Esophagus mucosa (tissue), 1 donor: ENCODE measurements around the gene ARL15. TPM values are rescaled to one million over a fixed set of nuclear protein-coding genes. Genes with fewer than 3 reads are reported as not detected.
"Not testable (repeated sequence)": the region's sequence is repeated elsewhere in the genome, so short reads cannot be mapped to it uniquely, and the experiment has no call there.

Experiments
- ATAC-seq: fragments of 200-7000 bp; cut with Tn5 transposase; one replicate; pipeline ENCODE4 v1.9.1; 2020
- total RNA-seq: library from RNA; stranded (reverse); gene quantifications from one replicate; pipeline ENCODE4 v1.2.4, GENCODE V29; 2023
- donor health status: DM: yes; HTN: yes; CAD: no.

Gene ARL15
- total RNA-seq, 1 donor from 2014 or later = 10.1 TPM

DNA sequence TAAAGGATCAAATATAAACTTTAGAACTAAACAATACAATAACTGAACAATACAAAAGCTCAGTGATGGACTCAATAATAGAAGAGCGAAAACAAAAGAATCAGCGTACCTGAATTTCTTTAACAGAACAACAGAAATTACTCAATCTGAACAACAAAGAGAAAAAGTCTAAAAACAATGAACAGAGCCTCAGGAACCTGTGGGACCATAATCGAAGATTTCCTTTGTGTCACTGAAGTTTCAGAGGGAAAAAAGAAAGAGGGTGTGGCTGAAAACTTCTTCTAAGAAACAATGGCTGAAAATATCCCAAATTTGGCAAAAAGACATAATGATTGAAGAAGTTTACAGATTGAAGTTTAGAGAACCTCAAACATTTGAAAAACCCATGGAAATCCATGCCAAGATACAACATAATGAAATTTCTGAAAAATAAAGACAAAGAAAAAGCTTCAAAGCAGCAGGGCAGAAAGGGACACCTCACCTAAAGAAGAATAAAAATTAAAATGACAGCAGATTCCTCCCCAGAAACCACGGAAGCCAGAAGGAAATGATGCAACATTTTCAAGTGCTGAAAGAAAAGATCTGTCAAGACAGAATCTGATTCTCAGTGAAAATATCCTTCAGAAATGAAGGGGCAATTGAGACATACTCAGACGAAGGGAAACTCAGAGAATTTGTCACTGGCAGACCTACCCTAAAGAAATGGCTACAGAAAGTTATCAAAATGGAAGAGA is 288.8 kb downstream of the ARL15 start:
- no peak for ATAC-seq

DNA sequence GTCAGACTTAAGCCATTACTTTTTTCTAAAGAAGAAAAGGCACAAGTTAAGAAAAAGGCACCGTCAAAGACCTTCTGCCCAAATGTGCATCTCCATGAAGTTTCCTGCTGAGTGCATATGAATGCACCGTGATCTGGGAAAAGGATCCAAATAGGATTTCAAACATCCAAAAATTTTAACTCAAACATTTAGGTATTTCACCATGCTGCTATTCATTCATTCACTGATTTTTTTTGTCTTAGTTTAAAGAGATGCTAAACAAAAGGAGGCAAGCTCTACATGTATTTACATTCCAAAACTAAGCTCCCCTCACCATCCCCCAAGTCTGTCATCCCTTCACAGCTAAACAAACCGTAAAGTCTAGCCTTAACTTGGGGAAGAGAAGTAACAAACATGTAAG is 291.9 kb downstream of the ARL15 start:
- ATAC-seq = no peak

DNA sequence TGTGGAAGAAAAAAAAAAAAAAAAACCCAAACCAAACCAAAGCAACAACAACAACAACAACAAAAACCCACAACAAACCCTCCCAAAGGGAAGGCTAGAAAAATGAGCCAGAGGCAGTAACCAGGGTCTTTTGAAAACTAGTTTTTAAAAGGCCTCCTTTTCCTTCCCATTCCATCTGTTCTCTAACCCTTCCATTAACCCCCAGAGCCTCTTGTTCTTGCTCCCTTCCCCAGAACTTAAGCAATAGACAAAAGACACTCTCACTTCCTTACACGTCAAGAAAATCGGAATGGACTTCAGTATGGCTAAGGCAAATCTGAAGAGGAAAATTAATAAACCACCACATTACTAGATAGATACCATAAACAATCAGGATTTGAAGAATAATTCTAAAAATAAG is 292.8 kb downstream of the ARL15 start:
- no peak for ATAC-seq

DNA sequence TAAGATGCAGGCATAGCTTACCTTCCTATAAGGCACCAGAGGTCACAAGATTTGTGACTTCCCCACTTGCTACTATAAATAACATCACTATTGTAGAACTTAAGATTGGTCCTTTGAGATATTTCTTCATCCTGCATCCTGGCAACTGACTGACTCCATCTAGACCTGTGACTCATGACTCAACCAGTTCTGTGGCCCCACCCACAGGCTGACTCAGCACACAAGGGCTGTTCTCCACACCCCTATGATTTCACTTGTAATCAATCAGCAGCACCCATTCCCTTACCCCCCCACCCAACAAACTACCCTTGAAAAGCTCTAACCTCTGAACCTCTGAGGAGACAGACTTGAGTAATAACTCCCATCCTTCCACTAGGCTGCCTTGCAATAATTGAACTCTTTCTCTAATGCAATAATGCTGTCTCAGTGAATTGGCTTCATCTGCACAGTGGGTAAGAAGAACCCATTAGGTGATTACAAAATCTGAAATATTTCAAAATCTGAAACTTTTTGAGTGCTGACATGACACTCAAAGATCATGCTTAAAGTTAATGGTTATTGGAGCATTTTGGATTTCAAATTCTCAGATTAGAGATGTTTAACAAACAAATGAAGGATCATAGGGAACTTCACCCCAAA is 296.7 kb downstream of the ARL15 start:
- ATAC-seq = peak; percentile 98

DNA sequence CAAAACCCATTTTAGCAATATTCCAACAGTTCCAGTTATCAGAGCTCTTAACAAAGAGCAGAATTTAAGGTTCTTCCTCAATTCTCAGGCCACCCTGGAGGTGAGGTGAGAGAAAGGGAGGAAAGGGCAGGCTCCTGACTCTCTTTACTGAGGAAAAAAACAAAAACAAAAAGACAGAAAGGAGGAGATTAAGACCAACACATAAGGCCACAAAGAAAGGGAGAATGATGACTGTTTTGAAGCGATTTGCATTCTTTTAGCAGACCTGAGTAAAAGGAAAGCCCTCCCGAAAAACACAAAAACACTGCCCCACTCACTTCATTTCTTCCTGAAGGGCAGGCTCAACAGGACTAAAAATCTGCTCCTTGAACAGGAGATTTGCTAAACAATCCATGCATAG is 300.5 kb downstream of the ARL15 start:
- no peak for ATAC-seq

DNA sequence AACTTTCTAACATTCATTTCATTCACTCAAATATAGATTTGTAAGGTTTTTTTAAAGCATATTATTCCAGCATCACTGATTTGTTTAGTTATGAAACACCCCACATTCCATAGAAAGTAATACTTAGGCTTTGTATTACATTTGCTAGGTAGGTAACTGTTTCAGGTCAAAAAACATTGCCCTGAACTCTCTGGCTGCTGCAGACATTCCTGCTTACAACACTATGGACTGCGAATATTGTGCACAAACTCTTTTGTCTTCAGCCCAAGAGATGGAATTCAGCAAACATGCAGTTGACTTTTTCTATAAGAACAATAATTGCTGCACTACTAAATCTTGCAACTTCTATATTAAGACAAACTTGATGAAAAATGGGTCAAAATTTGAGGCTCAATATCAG is 301.0 kb downstream of the ARL15 start:
- no peak for ATAC-seq

DNA sequence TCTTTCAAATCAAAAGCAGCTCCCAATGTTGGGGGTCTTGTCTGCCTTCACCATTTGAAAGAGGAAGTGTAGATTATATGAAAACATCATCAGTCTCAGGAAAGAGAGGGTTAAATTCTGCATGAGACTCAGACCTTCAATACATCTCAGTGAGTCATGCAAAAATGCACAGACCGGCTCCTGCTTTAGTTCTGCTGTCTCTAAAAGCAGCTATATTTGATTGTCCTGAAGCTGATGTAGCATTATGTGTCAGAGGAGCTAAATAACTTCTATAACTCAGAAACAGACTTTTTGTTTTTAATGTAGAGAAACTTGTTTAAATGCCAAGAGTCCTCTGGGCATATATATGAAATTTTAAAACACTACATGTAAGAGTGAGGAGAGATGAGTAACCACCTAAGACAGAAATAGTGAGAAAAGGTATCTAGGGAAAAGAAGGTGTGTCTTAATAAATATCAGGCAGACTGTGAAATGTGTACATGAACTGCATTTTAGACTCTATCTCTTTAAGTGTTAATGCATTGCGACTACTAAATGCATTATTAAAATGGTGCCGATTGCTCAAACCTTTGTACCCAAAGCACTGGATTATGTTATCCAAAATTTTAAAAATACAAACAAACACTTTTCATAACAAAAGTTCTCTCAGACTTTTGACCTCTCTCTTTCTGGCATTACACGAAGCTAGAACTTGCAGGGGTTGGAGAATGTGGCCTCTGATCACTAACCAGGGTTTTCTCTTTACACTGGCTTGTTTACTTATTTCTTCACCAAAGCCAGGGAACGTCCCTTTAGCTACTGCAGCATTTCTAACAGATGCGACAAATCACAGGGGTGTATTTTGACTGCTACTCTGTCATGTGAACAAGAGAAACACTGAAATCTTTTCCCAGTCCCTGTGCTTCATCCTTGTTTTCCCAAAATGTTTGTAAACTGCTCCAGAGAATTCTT is 302.3 kb downstream of the ARL15 start:
- peak; percentile 77 for ATAC-seq

DNA sequence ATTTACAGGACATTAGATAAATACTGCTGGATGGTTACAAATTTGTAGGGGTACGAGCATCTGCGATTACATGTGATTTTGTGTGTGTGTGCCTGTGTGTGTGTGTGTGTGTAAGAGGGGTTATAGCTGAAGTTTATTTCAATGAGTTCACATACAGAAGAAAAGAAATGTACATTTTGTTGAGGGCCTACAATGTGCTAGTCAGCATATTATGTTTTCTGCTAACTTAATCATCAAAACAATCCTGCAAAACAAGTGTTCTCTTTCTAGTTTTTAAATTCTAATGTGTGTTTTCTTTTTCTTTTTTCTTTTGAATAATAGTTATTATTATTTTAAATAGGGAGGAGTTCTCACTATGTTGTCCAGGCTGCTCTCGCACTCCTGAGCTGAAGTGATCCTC is 305.7 kb downstream of the ARL15 start:
- ATAC-seq = no peak

DNA sequence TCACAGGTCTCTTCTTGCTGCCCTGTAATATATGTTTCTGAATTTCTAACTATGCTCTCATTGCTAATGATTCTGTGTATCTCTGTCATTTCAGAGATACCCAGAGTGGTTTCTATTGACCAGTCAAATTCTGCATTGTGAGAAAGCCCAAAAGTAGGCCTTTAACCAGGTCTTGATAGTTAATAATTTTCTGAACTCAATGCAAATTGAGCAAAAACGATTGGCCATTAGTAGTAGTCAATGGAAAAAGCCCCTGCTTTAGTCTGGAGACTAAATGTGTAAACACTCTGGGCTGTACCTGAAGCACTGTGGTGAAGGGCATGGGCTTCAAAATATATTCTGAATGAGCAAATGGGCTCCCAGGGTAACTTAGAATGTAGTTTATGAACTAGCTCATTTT is 307.6 kb downstream of the ARL15 start:
- ATAC-seq = no peak

DNA sequence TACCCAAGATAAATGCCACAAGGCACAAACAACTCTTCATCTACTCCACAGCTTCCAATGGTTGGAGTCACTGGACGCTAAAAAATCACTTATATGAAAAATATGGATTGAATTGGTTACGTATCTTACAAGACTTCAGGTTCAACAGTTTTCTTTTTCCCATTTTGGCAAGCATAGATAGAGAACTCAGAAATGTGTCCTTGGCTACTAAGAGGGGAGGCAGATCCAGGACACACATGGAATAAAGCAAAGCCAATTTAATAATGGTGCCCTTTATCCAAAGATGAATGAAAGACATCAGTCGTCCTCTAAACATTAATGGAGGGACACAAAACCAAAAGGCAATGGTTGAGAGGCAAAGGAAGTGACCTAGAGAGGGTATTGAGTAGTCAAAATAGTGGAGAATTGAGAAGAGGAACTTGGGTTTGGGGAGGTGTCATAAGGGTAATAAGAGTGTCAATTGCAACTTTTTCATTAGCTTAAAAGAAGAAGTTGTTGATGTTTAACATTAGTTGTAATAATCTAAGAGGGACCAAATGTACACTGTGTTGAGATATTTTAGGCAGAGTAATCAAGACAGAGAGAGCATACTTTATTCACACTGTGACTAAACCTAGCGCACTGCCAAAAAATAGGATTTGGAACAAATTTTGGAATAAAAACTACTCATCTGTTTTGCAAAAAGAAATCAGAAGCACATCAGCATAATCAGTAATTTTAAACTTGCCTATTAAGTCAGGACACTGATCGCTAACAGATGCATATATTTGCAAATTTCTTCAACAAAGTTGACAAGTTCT is 308.2 kb downstream of the ARL15 start:
- ATAC-seq = no peak

DNA sequence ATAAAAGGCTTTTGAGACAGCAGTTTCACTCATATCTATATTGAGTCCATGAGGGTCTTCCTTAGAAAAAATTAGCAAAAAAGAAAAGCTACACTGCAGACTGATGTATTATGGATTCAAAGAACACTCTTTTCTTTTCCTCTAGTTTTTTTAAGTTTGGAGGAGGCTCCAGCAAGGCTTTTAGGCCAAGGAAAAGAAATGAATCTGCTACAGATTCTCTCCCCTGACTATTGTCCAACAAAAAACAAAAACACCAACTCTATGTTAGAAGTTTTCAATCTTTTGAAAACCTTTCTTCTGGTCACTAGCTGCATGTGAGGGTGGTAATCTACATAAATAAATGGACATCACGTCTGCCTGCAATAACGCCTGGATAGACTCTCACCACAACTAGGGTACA is 310.4 kb downstream of the ARL15 start:
- ATAC-seq = no peak

DNA sequence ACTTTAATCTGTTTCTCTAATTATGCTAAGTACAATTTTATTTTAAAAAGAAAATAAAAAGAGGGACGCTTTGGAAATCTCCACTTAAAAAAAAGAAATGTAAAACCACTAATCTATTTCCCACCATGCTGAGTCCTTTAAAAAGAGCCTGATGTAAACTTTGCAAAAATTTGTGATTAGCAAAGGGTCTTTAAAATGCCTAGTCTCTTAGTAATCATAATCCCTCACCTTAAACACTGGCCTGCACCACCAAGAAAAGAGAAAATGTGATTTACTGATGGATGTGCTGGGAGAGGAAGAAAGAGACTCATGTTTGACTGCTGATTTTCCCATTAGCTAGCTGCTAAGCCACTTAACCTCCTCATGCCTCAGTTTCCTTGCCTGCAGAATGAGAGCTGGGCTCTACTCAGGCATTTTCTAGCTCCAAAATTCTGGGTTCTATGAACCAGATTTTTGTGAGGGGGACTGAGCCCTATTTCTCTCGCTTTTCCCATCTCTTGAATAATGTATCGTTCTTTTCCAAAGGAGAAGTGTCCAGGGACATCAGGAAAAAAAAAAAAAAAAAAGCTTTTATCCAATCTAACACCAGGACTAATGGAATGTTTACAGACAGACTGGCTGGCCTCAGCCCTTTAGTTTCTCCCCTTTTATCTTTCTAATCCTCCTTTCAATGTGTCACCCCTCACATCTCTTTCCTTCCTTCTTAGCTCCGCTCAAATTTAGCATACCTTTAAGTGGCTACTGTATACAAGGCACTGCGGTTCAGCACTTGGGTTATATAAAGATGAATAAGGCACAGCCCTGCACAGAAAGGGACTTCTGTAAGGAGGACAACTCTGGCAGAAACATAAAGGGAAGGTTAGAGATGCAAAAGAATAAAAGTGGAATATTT is 312.4 kb downstream of the ARL15 start:
- ATAC-seq = no peak

DNA sequence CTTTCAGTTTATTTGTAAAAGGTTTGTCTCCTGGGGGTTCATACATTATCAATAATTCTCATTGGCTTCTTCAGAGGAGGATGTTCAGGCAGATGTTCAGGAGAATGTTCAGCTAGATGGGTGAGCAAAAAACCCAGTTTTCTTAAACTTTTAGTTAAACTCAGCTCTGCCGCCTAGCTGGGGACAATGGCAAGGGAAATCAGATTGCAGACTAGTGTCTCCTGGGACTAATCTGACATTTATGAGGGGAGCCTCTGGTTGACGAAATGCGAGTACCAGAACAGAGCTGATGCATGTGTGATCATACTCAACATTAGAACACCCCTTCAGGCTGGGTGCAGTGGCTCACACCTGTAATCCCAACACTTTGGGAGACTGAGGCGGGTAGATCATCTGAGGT is 314.4 kb downstream of the ARL15 start:
- no peak for ATAC-seq

DNA sequence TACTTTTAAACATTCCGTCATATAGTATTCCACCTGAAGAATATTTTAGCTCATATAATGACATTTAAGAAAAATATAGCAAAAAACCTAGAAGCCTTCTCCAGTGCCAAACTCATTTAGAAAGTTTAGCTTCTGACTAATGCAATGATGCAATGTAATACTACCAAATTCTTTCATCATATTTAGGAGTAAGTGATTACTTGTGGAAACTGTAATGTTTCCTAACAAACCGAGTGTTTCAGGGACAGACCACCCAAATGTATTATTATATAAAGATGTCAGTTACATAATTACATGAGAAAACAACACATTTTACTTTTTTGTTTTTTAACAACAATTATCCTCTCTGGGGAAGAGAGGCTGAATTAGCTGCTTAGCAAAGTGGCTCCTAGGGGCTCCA is 316.2 kb downstream of the ARL15 start:
- ATAC-seq = no peak

DNA sequence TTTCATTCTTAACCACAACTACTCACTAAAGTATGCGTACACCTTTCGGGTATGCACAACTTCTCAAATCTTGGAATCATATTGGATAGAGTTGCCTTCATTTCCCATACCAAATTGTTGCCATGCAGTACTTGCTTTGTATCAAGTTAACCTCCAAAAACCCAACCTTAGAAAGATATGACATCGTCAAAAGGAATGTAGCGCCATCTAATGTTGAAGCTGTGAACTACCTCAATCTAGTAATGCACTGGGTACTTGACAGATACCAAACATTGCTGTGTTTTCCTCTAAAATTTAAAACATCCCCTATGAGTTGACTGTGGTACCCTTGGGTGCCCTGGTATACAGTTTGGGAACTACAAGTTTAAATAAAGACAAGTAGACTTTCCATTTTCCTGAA is 318.4 kb downstream of the ARL15 start:
- no peak for ATAC-seq

DNA sequence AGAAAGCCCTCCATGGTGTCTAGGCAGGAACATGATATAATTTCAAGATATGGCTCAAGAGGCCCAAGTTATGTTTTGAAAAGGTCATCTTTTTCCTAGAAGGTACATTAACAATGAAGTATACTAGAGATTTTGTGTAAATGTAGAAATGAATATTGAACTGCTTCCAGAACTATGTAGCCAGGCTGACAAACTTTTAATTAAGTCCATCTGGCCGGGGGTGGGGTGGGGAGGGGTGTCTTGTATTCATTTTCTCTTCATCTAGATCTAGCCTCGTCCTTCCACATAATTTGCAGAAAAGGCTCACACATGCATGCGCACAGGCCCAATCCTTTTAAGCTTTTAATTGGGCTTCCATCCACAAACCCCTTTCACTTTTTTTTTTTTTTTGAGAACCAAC is 323.3 kb downstream of the ARL15 start:
- no peak for ATAC-seq

DNA sequence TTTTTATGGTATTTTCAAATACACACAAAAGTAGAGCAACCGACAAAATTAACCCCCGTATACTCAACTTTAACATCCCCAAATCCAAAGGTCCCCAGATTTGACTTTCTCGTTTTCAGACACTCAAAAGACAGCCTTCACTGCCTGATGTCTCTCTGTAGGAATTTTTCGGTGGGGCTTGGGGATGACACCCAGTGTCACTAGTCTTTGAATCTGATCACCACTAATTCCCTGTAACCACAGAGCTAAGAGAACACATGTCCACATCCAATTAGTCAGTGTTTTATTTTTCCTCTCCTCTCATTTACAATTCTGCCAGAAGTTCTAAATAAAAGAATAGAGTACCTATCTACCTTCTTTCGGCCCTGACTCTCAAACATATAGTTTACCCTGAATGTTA is 324.6 kb downstream of the ARL15 start:
- no peak for ATAC-seq

DNA sequence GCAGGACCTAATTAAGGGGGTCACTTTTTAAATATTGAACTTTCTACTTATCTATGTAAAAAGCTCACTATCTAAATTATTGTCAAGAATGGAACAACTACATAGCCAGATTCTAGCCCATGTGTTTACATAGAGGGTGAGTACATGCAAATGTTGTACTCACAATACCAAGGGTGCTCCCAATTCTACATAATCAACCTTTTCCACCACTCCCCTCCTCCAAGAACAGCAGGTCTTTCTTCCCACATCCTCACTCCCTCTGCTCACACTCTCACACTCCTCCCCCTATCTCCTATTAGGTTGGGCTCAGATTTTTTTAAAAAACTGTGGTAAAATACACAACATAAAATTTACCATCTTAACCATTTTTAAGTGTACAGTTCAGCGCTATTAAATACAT is 325.4 kb downstream of the ARL15 start:
- no peak for ATAC-seq

DNA sequence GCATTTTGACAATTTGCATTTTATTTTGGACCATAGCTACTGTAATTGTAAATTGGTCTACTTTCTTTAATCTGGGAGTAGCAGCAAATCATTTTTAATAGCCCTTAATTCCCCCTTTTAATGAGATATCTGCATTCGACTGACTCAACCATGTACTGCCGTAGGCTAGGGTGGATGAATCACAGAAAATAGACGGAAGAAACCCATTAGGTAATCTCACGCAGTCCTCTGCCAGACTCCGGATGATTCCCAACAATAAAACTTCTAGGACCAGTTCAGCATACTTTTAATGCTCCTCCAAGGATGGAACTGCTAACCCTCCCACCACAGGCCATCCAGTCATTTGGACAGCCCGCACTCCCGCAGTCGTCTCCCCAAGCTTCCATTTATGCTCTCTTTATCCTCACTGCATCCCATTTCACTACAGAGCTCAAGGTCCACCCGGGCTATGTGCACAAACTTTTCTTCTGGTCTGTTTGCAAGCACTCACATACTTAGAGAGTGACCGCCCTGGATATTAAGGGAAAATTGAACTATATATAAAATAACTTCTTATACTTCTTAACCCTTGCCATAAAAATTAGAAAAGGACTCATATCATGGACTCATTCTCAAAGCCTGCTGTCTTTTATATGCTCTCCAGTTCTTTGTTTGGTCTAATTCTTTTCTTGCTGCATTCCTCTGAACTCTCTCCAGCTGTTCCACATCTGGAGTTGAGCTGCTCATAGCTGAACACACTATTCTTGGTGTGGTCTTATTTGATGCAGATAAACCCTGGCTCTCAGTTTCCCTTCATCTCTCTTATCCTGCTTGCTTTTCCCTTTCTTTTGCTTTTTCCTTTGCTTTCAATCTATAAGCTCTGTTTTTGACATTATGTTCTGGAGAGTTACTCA is 326.6 kb downstream of the ARL15 start:
- peak; percentile 83 for ATAC-seq

DNA sequence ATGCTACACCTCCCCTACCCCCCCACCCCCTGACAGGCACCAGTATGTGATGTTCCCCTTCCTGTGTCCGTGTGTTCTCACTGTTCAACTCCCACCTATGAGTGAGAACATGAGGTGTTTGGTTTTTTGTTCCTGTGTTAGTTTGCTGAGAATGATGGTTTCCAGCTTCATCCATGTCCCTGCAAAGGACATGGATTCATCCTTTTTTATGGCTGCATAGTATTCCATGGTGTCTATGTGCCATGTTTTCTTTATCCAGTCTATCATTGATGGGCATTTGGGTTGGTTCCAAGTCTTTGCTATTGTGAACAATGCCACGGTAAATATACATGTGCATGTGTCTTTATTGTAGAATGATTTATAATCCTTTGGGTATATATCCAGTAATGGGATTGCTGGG is 328.1 kb downstream of the ARL15 start:
- not testable (repeated sequence) for ATAC-seq
